ENCODE measurements around the gene NRXN2.

The NRXN2 gene

DNA sequence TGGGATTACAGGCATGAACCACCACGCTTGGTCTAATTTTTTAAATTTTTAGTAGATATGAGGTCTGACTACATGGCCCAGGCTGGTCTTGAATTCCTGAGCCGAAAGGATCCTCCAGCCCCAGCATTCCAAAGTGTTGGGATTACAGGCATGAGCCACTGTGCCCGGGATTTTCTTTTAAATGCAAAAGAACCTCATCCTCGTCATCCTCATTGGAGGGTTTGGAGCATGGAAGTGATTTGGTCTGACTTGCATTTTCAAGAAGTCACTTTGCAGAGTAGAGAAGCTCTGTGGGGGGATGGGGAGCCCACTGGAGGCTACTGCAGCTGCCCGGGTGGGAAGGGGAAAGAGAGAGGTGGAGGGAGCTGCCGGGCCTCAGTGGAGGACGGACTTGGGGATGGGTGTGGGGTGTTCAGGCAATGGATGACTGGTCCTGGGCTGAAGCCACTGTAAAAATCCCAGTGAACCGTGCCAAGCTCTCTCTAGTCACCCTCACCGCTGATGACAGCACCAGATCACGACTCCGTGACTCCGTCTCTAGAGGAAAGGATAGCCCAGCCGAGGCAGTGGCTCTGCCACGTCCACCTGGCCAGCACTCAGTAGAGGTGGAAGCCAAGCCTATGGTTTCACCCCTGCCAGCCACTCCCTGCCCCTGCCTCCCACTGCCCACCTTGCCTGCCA, 164.8 kb downstream of the NRXN2 start:
- ChIA-PET CTCF (interaction anchor here (0.6 to 1.2 kb wide), 2 partner anchors 93 to 95 kb away, joined by 3 read pairs; no protein-coding TSS in a partner anchor), POLR2A (no interaction called here)
- H3K36me3 ChIP-seq (ENCODE audit: control insufficient read depth in 2 of 2, insufficient read depth in 1 of 2, low read length in 2 of 2), result no peaks in the 10 kb centered on the region
- H3K4me1 ChIP-seq (ENCODE audit: control insufficient read depth, insufficient read depth, low read length), result no peaks in the 10 kb centered on the region
- H3K9me3 ChIP-seq (ENCODE audit: control insufficient read depth, insufficient read depth, low read depth, low read length), result no peaks in the 10 kb centered on the region
- H3K4me3 ChIP-seq (ENCODE audit: low read depth, low read length), result no peak overlapping the region
- no peak overlapping the region for H3K27ac ChIP-seq (ENCODE audit: extremely low read depth, low read depth, low read length)
- TF ChIP-seq ZNF549 (tag by site-specific recombination; IDR thresholded peaks at IDR 0.05) (no peak), SALL2 (tag by site-specific recombination; IDR thresholded peaks at IDR 0.05; ENCODE audit: borderline replicate concordance) (no peak), ZSCAN23 (tag by site-specific recombination; IDR thresholded peaks at IDR 0.05) (no peak), ZNF555 (tag by site-specific recombination; conservative IDR thresholded peaks at IDR 0.05) (no peak), ZNF701 (tag by site-specific recombination; IDR thresholded peaks at IDR 0.05) (no peak), ZNF292 (tag by site-specific recombination; IDR thresholded peaks at IDR 0.05; ENCODE audit: borderline replicate concordance, low read depth) (no peak), YY1 (tag by site-specific recombination; IDR thresholded peaks at IDR 0.05) (no peak), ZNF138 (tag by site-specific recombination; IDR thresholded peaks at IDR 0.05; ENCODE audit: borderline replicate concordance) (no peak), ZNF221 (tag by site-specific recombination; IDR thresholded peaks at IDR 0.05; ENCODE audit: borderline replicate concordance) (no peak), PRDM1 (tag by site-specific recombination; IDR thresholded peaks at IDR 0.05) (no peak), ZNF624 (tag by site-specific recombination; IDR thresholded peaks at IDR 0.05) (no peak), ZNF426 (tag by site-specific recombination; IDR thresholded peaks at IDR 0.05) (no peak), ZNF785 (tag by site-specific recombination; IDR thresholded peaks at IDR 0.05) (no peak)
- TF ChIP-seq, protein P1, sequence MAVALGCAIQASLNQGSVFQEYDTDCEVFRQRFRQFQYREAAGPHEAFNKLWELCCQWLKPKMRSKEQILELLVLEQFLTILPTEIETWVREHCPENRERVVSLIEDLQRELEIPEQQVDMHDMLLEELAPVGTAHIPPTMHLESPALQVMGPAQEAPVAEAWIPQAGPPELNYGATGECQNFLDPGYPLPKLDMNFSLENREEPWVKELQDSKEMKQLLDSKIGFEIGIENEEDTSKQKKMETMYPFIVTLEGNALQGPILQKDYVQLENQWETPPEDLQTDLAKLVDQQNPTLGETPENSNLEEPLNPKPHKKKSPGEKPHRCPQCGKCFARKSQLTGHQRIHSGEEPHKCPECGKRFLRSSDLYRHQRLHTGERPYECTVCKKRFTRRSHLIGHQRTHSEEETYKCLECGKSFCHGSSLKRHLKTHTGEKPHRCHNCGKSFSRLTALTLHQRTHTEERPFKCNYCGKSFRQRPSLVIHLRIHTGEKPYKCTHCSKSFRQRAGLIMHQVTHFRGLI (tag by site-specific recombination; IDR thresholded peaks at IDR 0.05), result no peak

DNA sequence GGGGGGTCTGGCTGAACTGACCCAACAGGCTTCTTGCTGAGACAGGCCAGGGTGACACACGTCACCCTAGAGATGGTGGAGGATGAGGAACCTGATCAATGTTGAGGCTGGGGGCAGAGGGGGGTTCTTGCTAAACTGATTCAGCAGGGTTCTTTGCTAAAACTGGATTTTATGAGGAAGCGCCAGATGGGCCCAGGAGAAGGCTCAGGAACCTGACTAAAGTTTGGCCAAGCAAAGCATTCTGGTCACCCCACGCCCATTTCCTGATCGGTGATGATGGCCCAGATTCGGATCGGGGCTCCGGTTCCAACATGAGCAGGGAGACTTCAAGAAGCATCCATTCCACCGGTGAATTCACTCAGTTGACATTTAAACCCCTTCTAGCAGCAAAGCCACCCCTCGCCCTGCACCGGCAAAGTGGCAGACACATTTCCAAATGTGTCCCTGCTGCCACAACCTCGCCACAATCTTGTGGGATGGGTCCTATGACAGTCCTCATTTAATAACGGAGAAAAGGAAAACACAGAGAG, 166.2 kb downstream of the NRXN2 start:
- ChIA-PET POLR2A (no interaction called here), CTCF (interaction anchor here (0.6 kb wide), 2 partner anchors 92 to 117 kb away, joined by 3 to 5 read pairs; no protein-coding TSS in a partner anchor)
- Histone ChIP-seq H3K4me1 (ENCODE audit: control insufficient read depth, insufficient read depth, low read length) (no peaks in the 10 kb centered on the region), H3K4me3 (ENCODE audit: low read depth, low read length) (no peak overlapping the region), H3K27ac (ENCODE audit: extremely low read depth, low read depth, low read length) (no peak overlapping the region), H3K9me3 (ENCODE audit: control insufficient read depth, insufficient read depth, low read depth, low read length) (no peaks in the 10 kb centered on the region), H3K36me3 (ENCODE audit: control insufficient read depth in 2 of 2, insufficient read depth in 1 of 2, low read length in 2 of 2) (no peaks in the 10 kb centered on the region)
- TF ChIP-seq MYNN (tag by site-specific recombination; IDR thresholded peaks at IDR 0.05; ENCODE audit: borderline replicate concordance), result no peak
- no peak for TF ChIP-seq SP2 (tag by site-specific recombination; IDR thresholded peaks at IDR 0.05)
- no peak for TF ChIP-seq BCL11B (tag by site-specific recombination; IDR thresholded peaks at IDR 0.05; ENCODE audit: low read depth)
- TF ChIP-seq SCRT2 (tag by site-specific recombination; IDR thresholded peaks at IDR 0.05), result no peak
- TF ChIP-seq ZNF529 (tag by site-specific recombination; IDR thresholded peaks at IDR 0.05; ENCODE audit: insufficient replicate concordance), result no peak
- TF ChIP-seq ZNF596 (tag by site-specific recombination; IDR thresholded peaks at IDR 0.05), result no peak
- TF ChIP-seq, protein P2, sequence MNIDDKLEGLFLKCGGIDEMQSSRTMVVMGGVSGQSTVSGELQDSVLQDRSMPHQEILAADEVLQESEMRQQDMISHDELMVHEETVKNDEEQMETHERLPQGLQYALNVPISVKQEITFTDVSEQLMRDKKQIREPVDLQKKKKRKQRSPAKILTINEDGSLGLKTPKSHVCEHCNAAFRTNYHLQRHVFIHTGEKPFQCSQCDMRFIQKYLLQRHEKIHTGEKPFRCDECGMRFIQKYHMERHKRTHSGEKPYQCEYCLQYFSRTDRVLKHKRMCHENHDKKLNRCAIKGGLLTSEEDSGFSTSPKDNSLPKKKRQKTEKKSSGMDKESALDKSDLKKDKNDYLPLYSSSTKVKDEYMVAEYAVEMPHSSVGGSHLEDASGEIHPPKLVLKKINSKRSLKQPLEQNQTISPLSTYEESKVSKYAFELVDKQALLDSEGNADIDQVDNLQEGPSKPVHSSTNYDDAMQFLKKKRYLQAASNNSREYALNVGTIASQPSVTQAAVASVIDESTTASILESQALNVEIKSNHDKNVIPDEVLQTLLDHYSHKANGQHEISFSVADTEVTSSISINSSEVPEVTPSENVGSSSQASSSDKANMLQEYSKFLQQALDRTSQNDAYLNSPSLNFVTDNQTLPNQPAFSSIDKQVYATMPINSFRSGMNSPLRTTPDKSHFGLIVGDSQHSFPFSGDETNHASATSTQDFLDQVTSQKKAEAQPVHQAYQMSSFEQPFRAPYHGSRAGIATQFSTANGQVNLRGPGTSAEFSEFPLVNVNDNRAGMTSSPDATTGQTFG (tag by site-specific recombination; IDR thresholded peaks at IDR 0.05; ENCODE audit: borderline replicate concordance), result no peak
- TF ChIP-seq YY1 (tag by site-specific recombination; IDR thresholded peaks at IDR 0.05), result no peak
- no peak for TF ChIP-seq ZSCAN16 (tag by site-specific recombination; IDR thresholded peaks at IDR 0.05)
- TF ChIP-seq SETDB1 (IDR thresholded peaks at IDR 0.05; ENCODE audit: insufficient read length, low read length), result no peak
- TF ChIP-seq ZNF837 (tag by site-specific recombination; IDR thresholded peaks at IDR 0.05), result no peak
- no peak for TF ChIP-seq WT1 (tag by site-specific recombination; IDR thresholded peaks at IDR 0.05)
- no peak for TF ChIP-seq ZNF133 (tag by site-specific recombination; IDR thresholded peaks at IDR 0.05)
